IMR-90 (cell line): ENCODE results near the gene ETS1. TPM values are rescaled to one million over a fixed set of nuclear protein-coding genes. Genes with fewer than 3 reads are reported as not detected.

Experiments used
- ATAC-seq: fragments of 200-7000 bp; cut with Tn5 transposase; 2 replicates; pipeline ENCODE4 v1.9.1; 2020; ENCODE audit warnings: low read depth, mild to moderate bottlenecking, moderate library complexity
- BruUV-seq: library from RNA; stranded (reverse); fragments of 400-500 nt; replicated peaks from 2 replicates; lab custom pipeline; 2021; lab: Mats Ljungman, UMichigan
- CTCF ChIA-PET: fragments of 300-600 bp; formaldehyde crosslinking; extraction: SDS; loops from one replicate; lab custom pipeline; 2021; ENCODE audit warnings: antibody characterized with exemption; lab: Yijun Ruan, JAX
- POLR2A ChIA-PET: fragments of 300-600 bp; sonication (Branson Sonifier 250); formaldehyde crosslinking; loops from one replicate; lab custom pipeline; 2022; ENCODE audit warnings: antibody characterized with exemption; ENCODE audit not compliant: unreplicated experiment; lab: Charles Lee
- DNase-seq: peaks from one replicate; pipeline ENCODE4 v3.0.0; 2013
- H2AFZ ChIP-seq: replicated peaks from 2 replicates; pipeline ENCODE3; 2013; ENCODE audit warnings: low read length, mild to moderate bottlenecking; ENCODE audit not compliant: poor library complexity
- H2AK5ac ChIP-seq: 2 replicates; pipeline ENCODE4 v1.6.1; 2013; ENCODE audit warnings: low read depth, low read length, inconsistent platforms
- H2AK9ac ChIP-seq: replicated peaks from 2 replicates; pipeline ENCODE3; 2013; ENCODE audit warnings: mild to moderate bottlenecking, low read depth, low read length, moderate library complexity; ENCODE audit not compliant: poor library complexity
- H2BK120ac ChIP-seq: 2 replicates; pipeline ENCODE4 v1.6.1; 2013; ENCODE audit warnings: low read depth, low read length, inconsistent platforms
- H2BK15ac ChIP-seq: 3 replicates; pipeline ENCODE4 v1.6.1; 2013; ENCODE audit warnings: low read depth, low read length, inconsistent platforms
- H2BK20ac ChIP-seq: 2 replicates; pipeline ENCODE4 v1.6.1; 2013; ENCODE audit warnings: low read depth, mild to moderate bottlenecking, inconsistent platforms, low read length, moderate library complexity
- H2BK5ac ChIP-seq: 2 replicates; pipeline ENCODE4 v1.6.1; 2013; ENCODE audit warnings: mild to moderate bottlenecking, low read depth, low read length, inconsistent platforms; ENCODE audit not compliant: poor library complexity, severe bottlenecking
- H3K14ac ChIP-seq: replicated peaks from 2 replicates; pipeline ENCODE4 v1.6.1; 2013; ENCODE audit warnings: low read depth, low read length, inconsistent platforms
- H3K18ac ChIP-seq: 2 replicates; pipeline ENCODE4 v1.6.1; 2013; ENCODE audit warnings: low read depth, low read length, control low read depth
- H3K23ac ChIP-seq: 2 replicates; pipeline ENCODE4 v1.6.1; 2013; ENCODE audit warnings: low read depth, low read length, inconsistent platforms
- H3K27ac ChIP-seq: 2 replicates; pipeline ENCODE4 v1.5.1; 2013; ENCODE audit warnings: mild to moderate bottlenecking, control low read depth, low read length; ENCODE audit not compliant: insufficient read depth
- H3K27me3 ChIP-seq: 2 replicates; pipeline ENCODE4 v1.6.1; 2013; ENCODE audit warnings: low read length; ENCODE audit not compliant: control insufficient read depth, insufficient read depth
- H3K36me3 ChIP-seq: 2 replicates; pipeline ENCODE4 v1.6.1; 2013; ENCODE audit warnings: low read length, mixed read lengths; ENCODE audit not compliant: control insufficient read depth, insufficient read depth
- H3K4ac ChIP-seq: 2 replicates; pipeline ENCODE4 v1.6.1; 2013; ENCODE audit warnings: low read depth, low read length, inconsistent platforms
- H3K4me1 ChIP-seq: 2 replicates; pipeline ENCODE4 v1.6.1; 2013; ENCODE audit warnings: low read length, mixed read lengths; ENCODE audit not compliant: control insufficient read depth, insufficient read depth
- H3K4me2 ChIP-seq: 2 replicates; pipeline ENCODE4 v1.6.1; 2013; ENCODE audit warnings: low read depth, mild to moderate bottlenecking, control low read depth, low read length, moderate library complexity
- H3K4me3 ChIP-seq: 2 replicates; pipeline ENCODE4 v1.5.1; 2013; ENCODE audit warnings: low read depth, mild to moderate bottlenecking, control low read depth, low read length, moderate library complexity; ENCODE audit not compliant: insufficient read depth
- H3K56ac ChIP-seq: 2 replicates; pipeline ENCODE4 v1.6.1; 2013; ENCODE audit warnings: low read length, inconsistent platforms; ENCODE audit not compliant: insufficient read depth; ENCODE audit errors: extremely low read depth
- H3K79me1 ChIP-seq, 2 experiments: 2 replicates each; pipeline ENCODE4 v1.6.1; 2013; ENCODE audit warnings: low read length in 2 of 2, inconsistent platforms in 1 of 2, low read depth in 1 of 2
- H3K9ac ChIP-seq: 2 replicates; pipeline ENCODE4 v1.6.1; 2013; ENCODE audit warnings: low read depth, low read length, control low read depth
- H3K9me1 ChIP-seq: 2 replicates; pipeline ENCODE4 v1.6.1; 2013; ENCODE audit warnings: low read length, inconsistent platforms; ENCODE audit not compliant: insufficient read depth
- H3K9me3 ChIP-seq: 2 replicates; pipeline ENCODE4 v1.6.1; 2013; ENCODE audit warnings: low read length; ENCODE audit not compliant: control insufficient read depth, insufficient read depth
- H4K20me1 ChIP-seq: 2 replicates; pipeline ENCODE4 v1.6.1; 2013; ENCODE audit warnings: low read length, inconsistent platforms; ENCODE audit not compliant: insufficient read depth
- H4K5ac ChIP-seq: 2 replicates; pipeline ENCODE4 v1.6.1; 2013; ENCODE audit warnings: mild to moderate bottlenecking, low read depth, low read length, control low read depth
- H4K8ac ChIP-seq, 2 experiments: 2 replicates each; pipeline ENCODE4 v1.6.1; 2013; ENCODE audit warnings: low read depth in 2 of 2, low read length in 2 of 2, control low read depth in 1 of 2, inconsistent platforms in 1 of 2
- H4K91ac ChIP-seq: 2 replicates; pipeline ENCODE4 v1.6.1; 2013; ENCODE audit warnings: low read depth, low read length, inconsistent platforms; ENCODE audit not compliant: insufficient read depth
- BHLHE40 ChIP-seq: fragments of 150-350 bp; IDR thresholded peaks from 2 replicates; pipeline ENCODE4 v1.6.1; 2016; ENCODE audit warnings: mild to moderate bottlenecking, low read depth, low read length
- CEBPB ChIP-seq: IDR thresholded peaks from 2 replicates; pipeline ENCODE4 v1.6.1; 2012; ENCODE audit warnings: low read depth, low read length, improper control_type of control experiment
- CHD1 ChIP-seq: IDR thresholded peaks from 2 replicates; pipeline ENCODE4 v1.6.1; 2012; ENCODE audit warnings: low read depth, low read length, improper control_type of control experiment
- CTCF ChIP-seq: conservative IDR thresholded peaks from 2 replicates; pipeline ENCODE4 v1.5.1; 2012; ENCODE audit warnings: mild to moderate bottlenecking, low read depth, low read length, improper control_type of control experiment
- MAFK ChIP-seq: IDR thresholded peaks from 2 replicates; pipeline ENCODE4 v1.6.1; 2012; ENCODE audit warnings: low read depth, low read length, improper control_type of control experiment
- MAZ ChIP-seq: IDR thresholded peaks from 2 replicates; pipeline ENCODE4 v1.6.1; 2012; ENCODE audit warnings: low read depth, mild to moderate bottlenecking, low read length, improper control_type of control experiment, moderate library complexity, borderline replicate concordance
- MXI1 ChIP-seq: IDR thresholded peaks from 2 replicates; pipeline ENCODE4 v1.6.1; 2012; ENCODE audit warnings: low read depth, mild to moderate bottlenecking, low read length, moderate library complexity, borderline replicate concordance
- NFE2L2 ChIP-seq: fragments of 150-350 bp; IDR thresholded peaks from 2 replicates; pipeline ENCODE4 v1.6.1; 2016; ENCODE audit warnings: low read depth, mild to moderate bottlenecking, low read length
- POLR2A ChIP-seq: IDR thresholded peaks from 2 replicates; pipeline ENCODE4 v1.6.1; 2012; ENCODE audit warnings: mild to moderate bottlenecking, low read depth, low read length
- RAD21 ChIP-seq: IDR thresholded peaks from 2 replicates; pipeline ENCODE4 v1.6.1; 2012; ENCODE audit warnings: low read length, improper control_type of control experiment
- RFX5 ChIP-seq: IDR thresholded peaks from 2 replicates; pipeline ENCODE4 v1.8.0; 2012; ENCODE audit warnings: low read depth, mild to moderate bottlenecking, low read length, moderate library complexity
- SMC3 ChIP-seq: fragments of 150-350 bp; IDR thresholded peaks from 2 replicates; pipeline ENCODE4 v1.6.1; 2016; ENCODE audit warnings: low read depth, mild to moderate bottlenecking, antibody characterized with exemption, low read length, moderate library complexity
- USF2 ChIP-seq: fragments of 150-350 bp; IDR thresholded peaks from 2 replicates; pipeline ENCODE4 v1.6.1; 2017; ENCODE audit warnings: mild to moderate bottlenecking, antibody characterized with exemption, low read length, low read depth
- WGBS, 2 experiments: methylation state at CpG; one replicate each; pipeline versions ENCODE4 v1.1.5 to v1.1.7; 2013; ENCODE audit warnings: missing lambda C conversion rate in 2 of 2; ENCODE audit not compliant: insufficient read length in 1 of 2; ENCODE audit errors: extremely low coverage in 2 of 2; 5-methylcytosine and 5-hydroxymethylcytosine counted together
- dilution Hi-C: fragments of 300-500 bp; cut with HindIII; formaldehyde crosslinking; loops from one replicate; pipeline ENCODE4 v1.14.3; 2018; ENCODE audit warnings: low sequenced_read_pairs; ENCODE audit not compliant: unreplicated experiment
- in situ Hi-C: fragments of 300-500 bp; cut with MboI; formaldehyde crosslinking; loops from 3 replicates; pipeline ENCODE4 v1.14.3; 2019; ENCODE audit warnings: low sequenced_read_pairs, inconsistent platforms, mixed read lengths
- intact Hi-C: fragments of 100-400 bp; cut with micrococcal nuclease; formaldehyde crosslinking; loops from 2 replicates; pipeline ENCODE4 v1.10.0; 2022
- polyA plus RNA-seq, 3 experiments: library from polyadenylated mRNA; depleted of rRNA; stranded (reverse); fragments of >200 nt; gene quantifications; 2 replicates each; pipeline ENCODE4 v1.2.3, GENCODE V29; 2012; ENCODE audit warnings: low replicate concordance in 1 of 3
- total RNA-seq: library from RNA; depleted of rRNA; stranded (reverse); fragments of >200 nt; gene quantifications from 2 replicates; pipeline ENCODE4 v1.2.3, GENCODE V29; 2012
- TF ChIP-seq, protein P1 (sequence below): fragments of 150-350 bp; IDR thresholded peaks from 2 replicates; pipeline ENCODE4 v1.6.1; 2016; ENCODE audit warnings: low read depth, mild to moderate bottlenecking, low read length, moderate library complexity, borderline replicate concordance

ETS1 gene
- total and polyA plus RNA-seq, 2 of the 4 experiments (the other 2 are of a cell fraction) = 41.2 to 56.3 TPM

DNA sequence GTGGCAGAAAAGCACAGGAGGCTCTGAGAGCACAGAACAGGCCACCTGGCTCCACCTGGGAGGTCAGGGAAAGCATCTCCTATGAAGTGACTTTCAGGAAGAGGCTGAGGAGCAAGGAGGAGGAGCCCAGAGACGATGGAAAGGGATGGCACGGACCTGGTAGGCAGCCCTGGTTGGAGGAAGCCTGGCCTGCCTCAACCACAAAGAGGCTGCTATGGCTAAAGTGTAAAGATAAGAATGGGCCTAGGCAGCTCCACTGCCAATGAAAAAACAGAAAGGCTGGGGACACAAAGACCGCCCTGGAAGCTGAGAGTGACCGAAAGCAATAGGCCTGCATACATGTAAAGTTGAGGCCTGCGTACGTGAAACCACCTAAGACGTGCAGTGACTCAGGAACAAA, 31.2 kb upstream of the ETS1 start:
- H4K20me1 ChIP-seq = no peaks in the 10 kb centered on the region
- no peak overlapping the region for H2AFZ ChIP-seq
- H3K9ac ChIP-seq = no peak overlapping the region
- H3K79me1 ChIP-seq = no peaks in the 10 kb centered on the region
- no peak overlapping the region for H4K5ac ChIP-seq
- H3K4me2 ChIP-seq = no peak overlapping the region
- TF ChIP-seq USF2 = no peak
- TF ChIP-seq CHD1 = no peak
- no peak for TF ChIP-seq BHLHE40
- TF ChIP-seq RFX5 = no peak
- TF ChIP-seq, protein P1, sequence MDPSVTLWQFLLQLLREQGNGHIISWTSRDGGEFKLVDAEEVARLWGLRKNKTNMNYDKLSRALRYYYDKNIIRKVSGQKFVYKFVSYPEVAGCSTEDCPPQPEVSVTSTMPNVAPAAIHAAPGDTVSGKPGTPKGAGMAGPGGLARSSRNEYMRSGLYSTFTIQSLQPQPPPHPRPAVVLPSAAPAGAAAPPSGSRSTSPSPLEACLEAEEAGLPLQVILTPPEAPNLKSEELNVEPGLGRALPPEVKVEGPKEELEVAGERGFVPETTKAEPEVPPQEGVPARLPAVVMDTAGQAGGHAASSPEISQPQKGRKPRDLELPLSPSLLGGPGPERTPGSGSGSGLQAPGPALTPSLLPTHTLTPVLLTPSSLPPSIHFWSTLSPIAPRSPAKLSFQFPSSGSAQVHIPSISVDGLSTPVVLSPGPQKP = no peak
- no peak for TF ChIP-seq RAD21
- no peak for TF ChIP-seq CEBPB
- TF ChIP-seq MAZ = no peak
- no peak for TF ChIP-seq MXI1
- no peak for TF ChIP-seq MAFK
- no peak for TF ChIP-seq NFE2L2
- no peak for TF ChIP-seq CTCF
- no peak for TF ChIP-seq POLR2A
- no peak for TF ChIP-seq SMC3
- intact Hi-C loops = no loop called here
- no peak for DNase-seq
- no peak overlapping the region for H3K27ac ChIP-seq
- H3K27me3 ChIP-seq = peaks cover 24% of the 10 kb centered on the region; the same call in 1 of the 2 replicates
- peaks cover 6% of the 10 kb centered on the region for H3K4me1 ChIP-seq
- no peak overlapping the region for H2BK120ac ChIP-seq
- no peak for ATAC-seq
- H3K4ac ChIP-seq = no peak overlapping the region
- H4K8ac ChIP-seq = no peak overlapping the region
- H4K91ac ChIP-seq = no peak overlapping the region
- H3K9me3 ChIP-seq = no peaks in the 10 kb centered on the region
- H3K4me3 ChIP-seq = no peak overlapping the region
- no peak overlapping the region for H2AK5ac ChIP-seq
- BruUV-seq = no TSS peak
- no peak overlapping the region for H2BK15ac ChIP-seq
- ChIA-PET CTCF (interaction anchor here (1.2 kb wide), 1 partner anchor 70 kb away, joined by 3 read pairs; no protein-coding TSS in a partner anchor), POLR2A (no interaction called here)
- in situ Hi-C loops = no loop called here
- 100% methylated on average over 2 of the region's 7 CpGs; no CpG with 5 or more reads in 1 of the 2 experiments for WGBS, 2 experiments
- H2BK20ac ChIP-seq = no peak overlapping the region
- no peak overlapping the region for H3K14ac ChIP-seq
- H3K56ac ChIP-seq = no peak overlapping the region
- no peak overlapping the region for H2BK5ac ChIP-seq
- dilution Hi-C loops = no loop called here
- H2AK9ac ChIP-seq = no peak overlapping the region
- no peak overlapping the region for H3K18ac ChIP-seq
- no peak overlapping the region for H3K23ac ChIP-seq
- no peaks in the 10 kb centered on the region for H3K36me3 ChIP-seq
- peaks cover 6% of the 10 kb centered on the region; the same call in 1 of the 2 replicates for H3K9me1 ChIP-seq
